ENCODE data around the gene CARD9. TPM values are rescaled to one million over a fixed set of nuclear protein-coding genes. Genes with fewer than 3 reads are reported as not detected.

CARD9 gene
- total RNA-seq, 1 donor from 2014 or later = 0.89 TPM

DNA sequence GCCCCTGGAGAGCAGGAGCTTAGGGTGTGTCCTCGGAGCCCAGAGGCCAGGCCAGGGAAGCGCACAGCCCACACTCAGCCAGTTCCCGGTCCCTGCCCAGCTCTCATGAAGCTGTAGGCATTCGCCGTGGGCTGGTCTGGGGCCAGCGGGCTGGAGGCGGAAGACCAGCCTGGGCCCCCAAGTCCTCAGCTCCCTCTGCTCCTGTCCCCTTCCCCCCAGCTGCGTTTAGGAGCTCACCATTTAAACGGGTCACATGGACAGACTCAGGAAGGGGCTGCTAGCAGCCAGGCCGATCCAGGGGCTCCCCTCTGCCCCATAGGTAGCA is 27.4 kb downstream of the CARD9 start:
- DNase-seq (no peak), ATAC-seq (ENCODE audit: low read depth) (no peak)
- Mint-ChIP-seq H3K4me3 (no peak overlapping the region), H3K27me3 (no peaks in the 10 kb centered on the region), H3K9me3 (no peaks in the 10 kb centered on the region), H3K4me1 (peaks cover 5% of the 10 kb centered on the region), H3K27ac (no peak overlapping the region), H3K36me3 (ENCODE audit: low read depth) (no peaks in the 10 kb centered on the region)
- intact Hi-C loops (cut with micrococcal nuclease) = no loop called here
- ChIA-PET POLR2A (no interaction called here), CTCF (no interaction called here)
- TF ChIP-seq, protein P1, sequence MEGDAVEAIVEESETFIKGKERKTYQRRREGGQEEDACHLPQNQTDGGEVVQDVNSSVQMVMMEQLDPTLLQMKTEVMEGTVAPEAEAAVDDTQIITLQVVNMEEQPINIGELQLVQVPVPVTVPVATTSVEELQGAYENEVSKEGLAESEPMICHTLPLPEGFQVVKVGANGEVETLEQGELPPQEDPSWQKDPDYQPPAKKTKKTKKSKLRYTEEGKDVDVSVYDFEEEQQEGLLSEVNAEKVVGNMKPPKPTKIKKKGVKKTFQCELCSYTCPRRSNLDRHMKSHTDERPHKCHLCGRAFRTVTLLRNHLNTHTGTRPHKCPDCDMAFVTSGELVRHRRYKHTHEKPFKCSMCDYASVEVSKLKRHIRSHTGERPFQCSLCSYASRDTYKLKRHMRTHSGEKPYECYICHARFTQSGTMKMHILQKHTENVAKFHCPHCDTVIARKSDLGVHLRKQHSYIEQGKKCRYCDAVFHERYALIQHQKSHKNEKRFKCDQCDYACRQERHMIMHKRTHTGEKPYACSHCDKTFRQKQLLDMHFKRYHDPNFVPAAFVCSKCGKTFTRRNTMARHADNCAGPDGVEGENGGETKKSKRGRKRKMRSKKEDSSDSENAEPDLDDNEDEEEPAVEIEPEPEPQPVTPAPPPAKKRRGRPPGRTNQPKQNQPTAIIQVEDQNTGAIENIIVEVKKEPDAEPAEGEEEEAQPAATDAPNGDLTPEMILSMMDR (IDR thresholded peaks at IDR 0.05) = no peak

DNA sequence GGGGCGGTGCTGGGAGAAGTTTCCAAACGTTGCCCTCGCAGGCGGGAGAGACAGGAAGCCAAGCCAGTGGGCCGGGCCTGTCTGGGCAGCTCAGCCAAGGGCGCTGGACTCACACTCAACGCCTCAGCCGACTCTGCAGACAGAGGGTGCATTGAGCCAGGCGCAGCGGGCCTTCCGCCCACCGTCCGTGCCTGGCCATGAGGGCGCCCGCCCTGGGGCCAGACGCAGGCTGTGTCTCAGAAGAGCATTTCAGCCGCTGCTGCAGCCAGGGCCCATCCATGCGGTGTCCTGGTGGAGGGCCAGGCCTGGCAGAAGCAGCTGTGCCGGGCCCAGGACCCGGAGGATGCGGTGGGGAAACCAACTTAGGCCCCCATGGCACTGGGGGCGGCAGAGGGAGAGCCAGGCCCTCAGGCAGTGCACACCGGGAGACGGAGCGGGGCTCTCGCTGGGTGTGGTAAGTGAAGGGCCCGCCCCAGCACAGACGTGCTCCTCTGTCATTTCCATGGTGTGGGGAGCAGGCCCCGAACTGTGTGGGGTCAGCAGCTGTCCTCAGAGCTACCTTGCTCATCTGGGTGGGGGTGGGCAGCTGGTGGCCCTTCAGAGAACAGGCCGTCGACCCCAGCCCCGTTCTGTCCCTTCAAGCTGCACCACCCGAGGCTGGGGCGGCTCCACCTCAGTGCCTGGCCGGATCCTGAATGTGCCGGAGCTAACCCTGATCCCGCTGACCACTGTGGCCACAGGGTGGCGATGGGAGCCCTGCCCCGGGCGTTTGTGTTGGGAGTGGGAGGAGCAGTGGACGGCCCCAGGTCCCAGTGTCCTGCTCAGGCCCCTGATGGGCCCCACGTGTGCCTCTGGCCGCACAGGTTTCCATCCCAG is 27.9 kb downstream of the CARD9 start:
- CTCF ChIA-PET = no interaction called here
- H3K27me3 Mint-ChIP-seq = no peaks in the 10 kb centered on the region
- TF ChIP-seq, protein P1 (IDR thresholded peaks at IDR 0.05) = no peak
- H3K27ac Mint-ChIP-seq = no peak overlapping the region
- no peaks in the 10 kb centered on the region for H3K36me3 Mint-ChIP-seq (ENCODE audit: low read depth)
- DNase-seq = no peak
- no peak for ATAC-seq (ENCODE audit: low read depth)
- intact Hi-C loops (cut with micrococcal nuclease) = no loop called here
- no peaks in the 10 kb centered on the region for H3K9me3 Mint-ChIP-seq
- H3K4me1 Mint-ChIP-seq = peaks cover 5% of the 10 kb centered on the region
- POLR2A ChIA-PET = interaction anchor here (1.7 kb wide), 1 partner anchor 18 kb away, joined by 3 read pairs; no protein-coding TSS in a partner anchor
- no peak overlapping the region for H3K4me3 Mint-ChIP-seq

DNA sequence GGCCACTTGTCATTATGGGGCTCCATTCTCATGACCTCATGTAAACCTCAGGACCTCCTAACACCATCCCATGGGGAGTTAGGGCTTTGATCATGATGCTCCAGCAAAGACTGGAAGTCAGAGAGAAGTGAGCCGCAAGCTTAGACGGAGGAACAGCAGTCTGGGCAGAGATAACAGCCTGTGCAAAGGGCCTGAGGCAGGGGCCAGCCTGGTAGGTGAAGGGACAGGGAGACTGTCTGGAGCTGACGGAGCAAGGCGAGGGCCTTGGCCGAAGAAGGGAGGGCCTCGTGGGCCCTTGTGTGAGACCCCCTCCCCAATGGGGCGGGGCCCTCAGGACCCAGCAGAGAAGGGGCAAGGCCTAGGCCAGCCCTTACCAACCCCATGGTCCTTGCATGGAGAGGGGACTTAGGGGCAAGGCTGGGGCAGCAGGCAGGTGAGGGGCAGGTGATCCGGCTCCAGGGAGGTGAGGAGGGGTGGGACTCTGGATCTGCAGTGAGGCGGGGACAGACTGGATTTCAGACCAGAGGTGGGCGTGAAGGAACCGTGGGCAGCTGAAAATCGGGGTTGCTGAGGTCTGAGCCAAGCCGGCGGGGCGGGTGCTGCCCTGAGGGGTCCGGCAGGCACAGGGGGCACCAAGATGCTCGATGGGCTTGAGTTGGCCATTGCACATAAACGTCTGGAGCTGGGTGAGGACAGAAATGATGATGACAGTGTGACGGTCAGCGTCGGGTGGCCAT is 28.8 kb downstream of the CARD9 start:
- no peak for DNase-seq
- ATAC-seq (ENCODE audit: low read depth) = no peak
- ChIA-PET CTCF (no interaction called here), POLR2A (interaction anchor here (1.7 kb wide), 1 partner anchor 18 kb away, joined by 3 read pairs; no protein-coding TSS in a partner anchor)
- Mint-ChIP-seq H3K4me3 (no peak overlapping the region), H3K27ac (no peak overlapping the region), H3K9me3 (no peaks in the 10 kb centered on the region), H3K27me3 (no peaks in the 10 kb centered on the region), H3K4me1 (peaks cover 5% of the 10 kb centered on the region), H3K36me3 (ENCODE audit: low read depth) (no peaks in the 10 kb centered on the region)
- TF ChIP-seq, protein P1 (IDR thresholded peaks at IDR 0.05) = no peak
- intact Hi-C loops (cut with micrococcal nuclease) = no loop called here

DNA sequence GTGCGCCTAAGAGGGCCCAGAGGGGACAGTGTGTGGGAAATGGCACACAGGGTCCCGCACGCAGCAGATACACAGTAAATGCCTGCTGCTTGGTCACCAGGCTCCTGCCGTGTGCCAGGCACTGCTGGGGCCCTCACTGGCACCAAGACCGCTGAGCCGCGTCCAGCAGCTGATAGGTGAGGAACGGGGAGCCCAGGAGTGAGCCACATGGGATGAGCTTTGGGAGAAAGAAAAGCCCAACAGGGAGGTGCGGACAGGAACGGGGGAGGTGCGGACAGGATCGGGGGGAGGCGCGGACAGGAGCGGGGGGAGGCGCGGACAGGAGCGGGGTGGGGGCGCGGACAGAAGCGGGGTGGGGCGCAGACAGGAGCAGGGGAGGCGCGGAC is 29.6 kb downstream of the CARD9 start:
- ChIA-PET CTCF (no interaction called here), POLR2A (interaction anchor here (1.7 kb wide), 1 partner anchor 19 kb away, joined by 3 read pairs; no protein-coding TSS in a partner anchor)
- Mint-ChIP-seq H3K4me1 (peaks cover 5% of the 10 kb centered on the region), H3K4me3 (no peak overlapping the region), H3K9me3 (no peaks in the 10 kb centered on the region), H3K27me3 (no peaks in the 10 kb centered on the region), H3K36me3 (ENCODE audit: low read depth) (no peaks in the 10 kb centered on the region), H3K27ac (no peak overlapping the region)
- intact Hi-C loops (cut with micrococcal nuclease) = loop anchor here (2.0 kb wide), 1 partner anchor 19 kb away; the partner anchor contains the start of gene DNLZ
- TF ChIP-seq, protein P1 (IDR thresholded peaks at IDR 0.05) = no peak
- DNase-seq (no peak), ATAC-seq (ENCODE audit: low read depth) (no peak)

All from activated B cell treated with CpG ODN at 0.5 μM for 24 hours (primary cell).